HG03108 (cell line): Measurements from ENCODE around the gene ASXL2.
A peak's percentile ranks its signal among the peaks of the same experiment; 100 is the strongest.

ENCODE experiments used
- ATAC-seq: cut with Tn5 transposase; IDR thresholded peaks from one replicate; pipeline ENCODE4 v1.9.1; 2021; ENCODE audit warnings: moderate library complexity; ENCODE audit not compliant: unreplicated experiment

ASXL2 gene

DNA sequence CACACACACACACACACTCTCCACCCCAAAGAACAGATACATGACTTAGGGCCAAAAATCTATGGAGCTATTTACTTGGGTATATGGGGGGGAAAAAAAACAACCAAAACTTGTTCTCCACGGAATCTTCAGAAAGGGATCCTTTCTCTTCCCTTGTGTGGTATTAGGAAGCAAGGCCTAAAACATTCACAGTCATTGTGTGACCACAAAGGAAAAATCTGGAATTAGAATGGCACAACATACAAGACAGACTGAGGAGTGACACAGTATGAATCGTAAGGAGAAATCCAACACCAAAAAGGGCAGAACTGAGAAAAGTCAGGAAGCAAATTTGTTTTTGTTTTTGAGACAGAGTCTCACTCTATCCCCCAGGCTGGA, 70.3 kb downstream of the ASXL2 start:
- ATAC-seq, result no peak

DNA sequence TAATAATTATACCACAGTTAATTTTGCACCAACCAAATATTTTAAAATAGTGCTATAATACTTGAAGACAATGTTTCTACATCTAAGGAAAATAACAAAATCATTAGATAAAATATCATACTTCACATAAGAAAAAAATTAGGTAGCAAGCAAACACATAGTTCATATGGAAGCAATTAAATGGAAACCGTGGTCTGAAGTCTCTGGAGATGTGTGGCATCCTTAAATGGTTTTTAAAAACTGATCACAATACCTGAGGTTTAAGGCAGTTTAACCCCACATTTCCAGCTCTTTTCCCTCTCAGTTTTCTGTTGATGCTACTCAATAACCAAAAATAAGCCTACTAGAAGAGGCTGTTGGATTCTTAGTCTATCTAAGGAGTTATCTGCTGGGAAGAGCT, 71.3 kb downstream of the ASXL2 start:
- ATAC-seq, result no peak

DNA sequence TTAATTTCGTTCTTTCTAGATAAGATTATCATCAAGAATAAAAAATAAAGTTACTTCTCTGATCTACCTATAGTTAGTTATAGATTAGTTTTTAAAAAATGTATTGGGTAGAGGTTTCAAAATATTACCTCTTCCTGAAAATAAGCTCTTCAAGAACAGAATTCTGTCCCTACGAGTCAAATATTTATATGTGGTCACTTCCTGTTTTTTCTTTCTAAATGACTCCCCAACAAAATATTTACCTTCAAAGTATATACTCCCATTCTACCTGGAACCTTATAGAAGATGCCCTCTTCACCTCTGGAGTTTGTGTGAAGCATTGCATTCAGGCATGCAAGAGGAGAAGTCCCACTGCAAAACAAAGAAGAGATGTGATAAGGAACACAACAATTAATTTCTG, 72.3 kb downstream of the ASXL2 start:
- no peak for ATAC-seq

DNA sequence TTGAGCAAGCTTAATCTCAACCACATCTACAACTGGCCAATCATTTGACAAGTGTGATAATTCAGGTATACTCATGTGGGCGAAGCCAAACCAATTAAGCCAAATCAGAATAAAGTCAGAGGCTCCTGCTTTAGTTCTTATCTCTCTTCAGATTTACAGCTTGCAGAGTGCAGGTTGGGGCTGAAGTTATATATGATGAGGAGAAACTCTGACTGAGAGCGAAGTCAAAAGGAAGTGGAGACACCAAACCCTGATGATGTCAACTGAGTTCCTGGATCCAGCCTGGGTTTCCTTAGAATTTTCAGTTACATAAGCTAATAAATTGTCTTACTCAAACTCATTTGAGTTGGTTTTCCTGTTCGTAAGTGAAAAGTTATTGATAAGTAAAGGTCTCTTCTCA, 73.9 kb downstream of the ASXL2 start:
- no peak for ATAC-seq

DNA sequence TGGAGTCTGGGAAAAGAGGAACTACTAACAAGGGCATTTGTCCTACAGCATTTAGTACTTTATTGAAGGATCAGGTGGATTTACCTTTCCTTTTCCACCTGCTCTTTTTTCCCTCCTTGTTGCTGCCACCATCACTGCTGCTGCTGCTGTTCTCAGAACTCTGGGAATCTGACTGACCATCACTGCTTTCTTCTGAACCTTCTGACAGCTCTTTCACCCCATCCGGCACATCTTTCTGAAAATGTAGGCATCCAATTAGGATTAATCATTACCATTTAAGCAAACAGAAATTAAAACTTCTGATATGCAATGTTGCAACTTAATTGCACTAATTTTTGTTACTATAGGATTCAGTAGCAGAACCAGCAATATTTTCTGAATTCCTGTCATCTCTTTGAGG, 79.0 kb downstream of the ASXL2 start:
- ATAC-seq, result no peak

DNA sequence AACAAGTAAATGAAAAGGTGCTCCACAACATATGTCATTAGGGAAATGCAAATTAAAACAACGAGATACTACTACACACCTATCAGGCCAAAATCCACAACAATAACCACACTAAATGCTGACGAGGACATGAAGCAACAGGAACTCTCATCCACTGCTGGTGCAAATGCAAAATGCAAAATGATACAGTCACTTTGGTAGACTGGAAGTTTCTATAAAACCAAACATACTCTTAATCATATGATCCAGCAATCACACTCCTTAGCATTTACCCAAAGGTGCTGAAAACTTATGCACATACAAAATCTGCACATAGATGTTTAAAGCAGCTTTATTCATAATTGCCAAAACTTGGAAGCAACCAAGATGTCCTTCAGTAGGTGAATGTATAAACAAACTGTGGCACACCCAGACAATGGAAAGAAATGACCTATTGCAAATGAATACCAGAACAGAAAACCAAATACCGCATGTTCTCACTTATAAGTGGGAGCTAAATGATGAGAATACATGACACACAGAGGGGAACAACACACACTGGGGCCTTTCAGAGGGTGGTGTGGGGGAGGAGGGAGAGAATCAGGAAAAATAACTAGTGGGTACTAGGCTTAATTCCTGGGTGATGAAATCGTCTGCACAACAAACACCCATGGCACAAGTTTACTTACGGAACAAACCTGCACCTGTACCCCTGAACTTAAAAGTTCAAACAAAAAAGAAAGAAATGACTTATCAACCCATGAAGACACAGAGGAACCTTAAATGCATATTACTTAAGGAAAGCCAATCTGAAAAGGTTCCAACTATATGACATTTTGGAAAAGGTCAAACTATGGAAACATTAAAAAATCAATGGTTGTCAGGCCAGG, 80.4 kb downstream of the ASXL2 start:
- ATAC-seq, result no peak

DNA sequence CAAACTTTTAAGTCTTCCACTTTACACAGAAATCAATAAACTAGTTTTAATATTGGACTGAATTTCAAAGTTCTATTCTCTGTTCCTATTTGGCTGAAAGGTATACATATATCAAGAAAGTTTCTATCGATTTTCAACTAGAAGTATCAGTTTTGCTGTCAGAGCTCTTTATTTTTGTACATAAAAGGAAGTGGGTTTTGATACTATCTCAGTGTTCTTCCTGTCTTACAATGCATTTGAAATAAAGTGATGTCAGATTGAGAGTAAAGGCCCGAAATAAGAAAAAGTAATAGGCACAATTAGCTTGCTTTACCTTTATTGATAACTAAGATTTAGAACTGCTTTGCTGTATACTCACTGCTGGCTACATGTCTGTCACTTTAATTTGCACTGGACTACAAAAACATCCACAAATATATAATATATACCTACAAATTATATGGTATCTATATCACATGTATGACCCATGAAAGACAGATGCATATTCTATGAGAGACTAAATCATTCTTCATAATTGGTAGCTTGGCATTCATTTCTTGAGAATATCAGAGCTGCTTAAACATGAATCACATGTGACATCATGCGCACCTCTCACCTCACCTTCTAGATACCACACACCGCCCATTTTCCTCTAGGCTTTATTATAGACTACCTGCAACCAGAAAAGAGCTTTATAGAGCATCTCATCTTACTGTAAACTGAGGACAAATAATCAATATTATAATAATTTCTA, 83.6 kb downstream of the ASXL2 start:
- peak; percentile 59 for ATAC-seq

DNA sequence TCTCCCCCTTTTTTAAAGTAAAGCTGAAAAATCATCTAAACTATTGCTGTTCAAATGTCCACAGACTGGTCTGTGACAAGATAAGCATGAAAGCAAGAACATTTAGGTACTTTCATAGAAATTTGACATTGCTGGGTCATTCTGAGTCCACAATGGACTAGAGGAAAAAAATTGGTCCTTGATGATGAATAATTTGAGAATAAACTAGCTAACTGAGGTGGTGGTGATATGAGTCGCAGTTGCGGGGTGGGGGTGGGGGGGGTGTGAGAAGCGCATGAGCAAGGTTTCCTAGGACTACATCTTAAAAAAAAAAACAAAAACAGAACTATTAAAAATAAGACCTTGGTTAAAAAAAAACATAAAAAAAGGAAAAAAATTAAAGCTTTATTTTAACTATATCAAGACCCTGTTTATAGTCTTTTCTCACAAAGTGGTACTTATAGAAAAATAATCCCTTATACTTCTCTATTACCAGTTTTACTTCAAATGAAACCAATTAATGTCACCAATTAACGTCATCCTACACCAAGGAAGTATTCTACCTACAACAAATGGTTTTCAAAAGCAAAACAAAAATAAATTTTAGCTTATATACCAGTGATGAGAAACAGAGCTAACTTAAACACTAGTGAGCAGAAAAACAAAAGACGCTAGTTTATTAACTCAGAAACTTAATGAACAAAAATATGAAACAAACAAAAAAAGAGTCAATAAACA, 88.1 kb downstream of the ASXL2 start:
- no peak for ATAC-seq

DNA sequence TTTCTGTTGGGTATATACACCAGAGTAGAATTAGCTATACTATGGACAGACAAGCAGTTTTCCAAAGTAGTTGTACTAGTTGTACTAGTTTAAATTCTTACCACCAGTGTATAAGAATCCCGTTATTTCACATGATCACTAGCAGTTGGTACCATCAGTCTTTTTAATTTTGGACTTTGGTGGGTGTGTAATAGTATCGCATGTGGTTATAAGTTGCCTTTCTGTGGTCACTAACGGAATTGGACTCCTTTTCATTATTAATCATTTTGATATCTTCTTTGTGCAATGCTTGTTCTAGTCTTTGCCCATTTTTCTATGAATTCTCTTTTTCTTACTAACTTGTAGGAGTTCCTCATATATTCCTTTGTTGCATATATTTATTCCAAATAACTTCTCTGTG, 89.8 kb downstream of the ASXL2 start:
- ATAC-seq, result no peak

DNA sequence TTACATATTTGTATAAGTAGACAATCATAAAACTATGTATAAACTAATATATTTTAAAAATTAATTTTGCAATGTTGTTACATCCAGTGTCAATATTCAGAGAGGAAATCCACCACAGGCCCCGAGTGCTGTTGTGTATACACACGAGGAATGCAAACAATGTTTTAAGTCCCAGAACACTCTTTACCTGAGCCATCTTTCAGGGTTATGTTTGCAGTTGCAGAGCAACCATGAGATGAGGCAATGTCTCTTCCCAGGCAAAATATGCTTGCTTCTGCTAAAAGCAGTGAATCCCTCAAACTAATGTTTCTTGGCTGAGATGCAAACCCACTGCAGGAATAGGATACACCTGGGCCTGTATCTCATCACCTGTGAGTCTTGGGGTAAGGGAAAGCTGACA, 91.3 kb downstream of the ASXL2 start:
- ATAC-seq, result no peak

DNA sequence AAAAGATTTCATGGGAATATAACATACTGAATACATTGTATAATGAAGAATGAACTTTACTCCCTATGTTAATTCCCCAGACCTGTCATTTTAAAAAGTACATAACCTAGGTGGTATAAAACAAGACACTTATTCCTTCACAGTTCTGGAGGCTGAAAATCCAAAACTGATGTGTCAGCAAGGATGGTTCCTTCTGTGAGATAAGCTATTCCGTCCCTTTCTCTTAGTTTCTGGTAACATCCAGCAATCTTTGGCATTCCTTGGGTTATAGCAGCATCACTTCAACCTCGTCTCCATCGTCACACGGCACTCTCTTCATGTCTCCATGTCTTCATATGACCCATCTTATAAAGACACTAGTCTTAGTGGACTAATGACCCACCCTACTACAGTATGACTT, 93.9 kb downstream of the ASXL2 start:
- no peak for ATAC-seq

DNA sequence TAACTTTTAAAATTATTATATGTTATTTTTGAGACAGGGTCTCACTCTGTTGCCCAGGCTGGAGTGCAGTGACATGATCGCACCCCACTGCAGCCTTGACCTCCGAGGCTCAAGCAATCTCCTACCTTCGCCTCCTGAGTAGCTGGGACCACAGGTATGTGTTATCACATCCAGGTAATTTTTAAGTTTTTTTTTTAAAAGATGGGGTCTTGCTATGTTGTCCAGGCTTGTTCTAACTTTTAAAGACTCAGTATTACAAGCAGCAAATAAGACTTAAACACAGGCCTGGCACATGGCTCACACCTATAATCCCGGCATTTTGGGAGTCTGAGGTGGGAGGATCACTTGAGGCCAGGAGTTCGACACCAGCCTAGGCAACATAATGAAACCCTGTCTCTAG, 101.2 kb downstream of the ASXL2 start:
- no peak for ATAC-seq

DNA sequence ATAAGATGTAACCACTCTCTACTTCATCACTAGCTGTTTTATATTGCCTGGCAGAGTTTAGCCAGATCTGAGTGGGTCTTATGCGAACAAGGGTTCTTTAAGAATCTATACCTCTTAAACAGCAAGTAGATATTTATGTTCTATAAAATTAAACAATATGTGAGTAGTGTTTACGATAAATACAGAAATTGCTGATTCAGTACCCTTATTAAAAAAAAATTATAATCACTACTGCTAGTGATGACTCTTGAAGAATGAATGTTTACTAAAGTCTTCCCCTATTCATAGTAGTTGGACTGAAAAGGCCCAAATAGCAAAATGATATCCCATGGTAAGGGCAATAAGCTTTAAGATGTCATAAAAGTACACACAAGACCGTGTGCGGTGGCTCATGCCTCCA, 106.2 kb downstream of the ASXL2 start:
- no peak for ATAC-seq

DNA sequence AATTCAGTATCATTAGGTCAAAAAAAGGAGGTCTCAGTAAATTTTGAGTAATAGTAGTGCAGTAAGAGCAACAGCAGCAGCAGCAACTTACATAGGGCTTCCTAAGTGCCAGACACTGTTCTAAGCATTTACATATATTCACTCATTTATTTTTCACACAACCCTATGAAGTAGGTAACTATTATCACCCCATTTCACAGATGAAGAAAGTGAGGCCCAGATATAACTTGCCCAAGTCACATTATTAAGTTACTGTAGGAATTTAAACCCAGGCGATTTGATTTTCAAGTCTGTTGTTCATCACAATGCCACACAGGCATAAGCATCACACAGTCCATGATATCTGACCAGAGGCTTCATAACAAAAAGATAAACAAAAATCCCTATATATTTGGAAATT, 114.7 kb downstream of the ASXL2 start:
- ATAC-seq, result no peak

DNA sequence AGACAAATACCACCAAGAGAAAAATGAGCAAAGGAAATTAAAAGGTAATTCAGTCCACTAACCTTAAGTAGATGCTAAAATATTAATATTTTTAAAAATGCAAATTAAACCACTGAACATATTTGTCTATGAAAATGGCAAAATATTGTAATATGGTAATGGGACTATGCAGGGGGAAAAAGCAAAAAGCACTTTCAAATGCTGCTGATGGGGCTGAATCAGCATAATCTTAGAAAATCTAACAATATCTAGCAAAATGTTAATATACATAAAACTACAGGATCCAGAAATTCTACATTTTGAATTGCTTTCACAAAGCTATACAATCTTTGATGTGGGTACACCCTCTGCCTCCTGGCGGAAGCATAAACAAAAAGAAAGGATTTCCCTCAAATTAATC, 118.0 kb downstream of the ASXL2 start:
- no peak for ATAC-seq

DNA sequence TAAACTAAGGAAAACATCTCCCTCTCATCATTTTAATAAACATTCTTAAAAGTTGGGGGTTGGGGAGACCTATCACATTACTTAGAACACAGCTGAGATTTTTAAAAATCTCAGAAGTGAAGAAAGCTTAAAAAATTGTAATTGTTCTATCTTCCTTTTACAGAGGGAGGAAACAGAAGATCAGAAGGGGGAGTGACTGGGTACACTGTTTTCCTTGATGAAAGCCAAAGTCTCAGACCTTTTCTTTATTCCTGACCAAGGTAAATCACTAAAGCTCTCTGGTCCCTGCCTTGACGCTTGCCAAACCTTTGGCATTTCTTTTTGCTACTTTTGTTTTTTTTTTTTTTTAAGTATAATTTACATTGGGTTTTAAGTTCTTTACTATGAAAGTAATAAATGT, 119.9 kb downstream of the ASXL2 start:
- no peak for ATAC-seq

DNA sequence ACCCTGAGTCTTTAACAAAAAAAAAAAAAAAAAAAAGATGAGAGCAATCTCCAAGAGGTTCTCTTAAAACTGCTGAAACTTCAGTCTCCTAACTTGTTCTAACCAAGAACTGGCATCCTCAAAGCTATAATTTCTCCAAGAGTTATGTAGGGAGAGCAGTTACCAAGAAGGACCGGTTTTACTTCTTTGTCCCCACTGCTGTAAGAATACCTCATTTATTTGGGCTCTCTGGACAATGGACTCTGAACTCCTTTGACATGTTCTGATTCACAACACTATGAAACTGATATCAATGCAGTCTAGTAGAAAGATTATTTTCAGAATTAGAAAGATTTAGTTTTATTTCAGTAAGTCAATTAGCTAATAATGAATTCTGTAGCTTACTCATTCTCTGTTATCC, 120.4 kb downstream of the ASXL2 start:
- no peak for ATAC-seq

DNA sequence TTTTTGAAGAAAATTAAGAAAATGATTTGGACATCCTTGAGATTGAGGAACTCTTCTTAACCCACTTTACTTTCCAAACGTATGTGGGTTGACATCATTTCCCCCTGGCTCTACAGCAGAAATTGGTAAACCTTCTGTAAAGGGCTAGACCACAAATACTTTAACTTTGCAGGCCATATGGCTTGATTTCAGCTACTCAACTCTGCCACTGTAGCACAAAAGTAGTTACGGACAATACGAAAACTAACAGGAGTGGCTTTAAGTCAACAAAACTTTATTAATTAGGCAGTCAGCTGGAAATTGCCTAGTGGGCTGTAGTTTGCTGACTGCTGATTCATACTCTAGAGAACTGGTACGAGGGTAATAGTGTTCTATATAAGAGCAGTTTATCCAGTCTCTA, 121.8 kb downstream of the ASXL2 start:
- no peak for ATAC-seq

DNA sequence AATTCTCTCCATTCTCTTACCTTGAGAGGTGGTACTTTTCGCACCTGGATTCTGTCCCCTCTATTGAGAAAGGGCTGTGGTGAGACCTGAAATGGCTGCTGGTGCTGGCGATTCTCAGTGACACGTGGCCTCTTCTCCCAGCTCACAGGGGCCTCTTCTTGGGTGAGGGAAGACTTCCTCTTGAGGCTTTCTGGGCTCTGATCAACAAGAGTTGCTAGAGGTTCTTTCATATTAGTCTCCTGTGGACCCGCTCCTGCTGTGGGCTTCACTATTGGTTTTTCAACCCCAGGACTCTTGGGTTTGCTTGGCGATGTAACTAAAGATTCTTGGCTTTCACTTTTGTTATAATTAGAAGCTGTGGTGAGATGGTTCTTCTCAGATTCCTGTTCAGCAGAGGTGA, 128.6 kb downstream of the ASXL2 start:
- no peak for ATAC-seq

DNA sequence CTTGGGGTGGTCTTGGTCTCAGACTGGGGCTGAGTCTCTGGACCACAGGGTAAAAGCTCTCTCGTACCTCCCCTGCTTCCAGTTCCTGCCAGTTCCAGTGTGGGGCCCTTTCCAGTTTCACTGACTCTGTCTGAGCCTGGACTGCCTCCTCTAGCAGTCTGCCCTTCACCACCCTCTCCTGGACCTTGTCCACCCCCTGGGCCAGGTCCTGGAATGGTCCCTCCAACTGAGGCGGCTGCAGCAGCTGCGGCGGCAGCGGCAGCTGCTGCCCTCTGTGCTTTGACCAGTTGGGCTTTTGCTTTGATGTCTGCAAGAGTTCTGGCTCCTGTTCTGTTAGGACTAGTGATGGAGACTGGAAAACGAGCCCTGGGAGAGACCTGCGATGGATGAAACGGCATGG, 134.2 kb downstream of the ASXL2 start:
- ATAC-seq, result no peak

DNA sequence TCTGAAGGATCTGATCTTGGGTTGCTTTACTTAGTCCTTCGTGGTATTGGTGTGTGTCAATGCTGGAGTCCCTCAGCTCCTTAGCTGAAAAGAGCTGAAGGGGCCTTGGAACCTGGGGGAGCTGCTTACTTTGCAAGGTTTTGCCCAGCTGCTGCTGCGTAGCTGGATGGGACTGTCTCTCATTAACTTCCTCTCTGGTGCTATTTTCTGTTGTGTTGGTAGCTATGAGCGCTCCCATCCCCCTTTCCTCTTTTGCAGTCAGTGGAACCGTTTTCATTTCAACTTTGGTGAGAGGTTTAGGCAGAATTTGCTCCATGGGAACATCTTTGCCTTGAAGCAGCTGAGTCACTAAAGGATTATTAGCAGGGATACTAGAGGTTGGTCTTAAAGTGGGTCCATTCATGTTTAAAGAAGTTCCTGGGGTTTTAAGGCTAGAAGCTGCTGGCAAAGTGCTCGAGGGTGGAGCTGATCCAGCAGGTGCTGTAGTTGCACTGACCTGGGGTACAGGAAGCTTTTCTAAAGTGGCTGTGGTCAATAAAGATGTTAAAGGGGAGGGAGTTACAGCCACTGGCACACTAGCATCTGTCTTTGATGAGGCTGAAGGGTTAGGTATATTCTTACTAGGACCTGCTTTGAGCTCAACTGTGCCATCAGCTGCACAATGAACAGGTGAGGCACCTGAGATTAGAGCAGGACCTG, 135.0 kb downstream of the ASXL2 start:
- no peak for ATAC-seq
